T follicular helper cell (primary cell): ENCODE results near the gene EFCAB10.
"Not testable (repeated sequence)": the region's sequence is repeated elsewhere in the genome, so short reads cannot be mapped to it uniquely, and the experiment has no call there.

ENCODE experiments used
- DNase-seq: peaks from one replicate; pipeline ENCODE4 v3.0.0-alpha.2; 2020; ENCODE audit warnings: low read depth

Gene EFCAB10

DNA sequence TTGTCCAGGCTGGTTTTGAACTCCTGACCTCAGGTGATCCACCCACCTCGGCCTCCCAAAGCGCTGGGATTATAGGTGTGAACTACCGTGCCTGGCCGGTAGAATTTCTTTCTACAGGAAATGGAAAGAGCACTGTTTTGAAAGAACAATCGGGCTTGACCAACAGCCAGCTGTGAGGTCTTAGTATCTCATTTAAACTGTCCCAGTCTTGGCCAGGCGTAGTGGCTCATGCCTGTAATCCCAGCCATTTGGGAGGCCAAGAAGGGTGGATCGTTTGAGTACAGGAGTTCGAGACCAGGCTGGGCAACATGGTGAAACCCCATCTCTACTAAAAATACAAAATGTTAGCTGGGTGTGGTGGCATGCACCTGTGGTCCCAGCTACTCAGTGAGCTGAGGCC, 17.8 kb upstream of the EFCAB10 start:
- DNase-seq: not testable (repeated sequence)

DNA sequence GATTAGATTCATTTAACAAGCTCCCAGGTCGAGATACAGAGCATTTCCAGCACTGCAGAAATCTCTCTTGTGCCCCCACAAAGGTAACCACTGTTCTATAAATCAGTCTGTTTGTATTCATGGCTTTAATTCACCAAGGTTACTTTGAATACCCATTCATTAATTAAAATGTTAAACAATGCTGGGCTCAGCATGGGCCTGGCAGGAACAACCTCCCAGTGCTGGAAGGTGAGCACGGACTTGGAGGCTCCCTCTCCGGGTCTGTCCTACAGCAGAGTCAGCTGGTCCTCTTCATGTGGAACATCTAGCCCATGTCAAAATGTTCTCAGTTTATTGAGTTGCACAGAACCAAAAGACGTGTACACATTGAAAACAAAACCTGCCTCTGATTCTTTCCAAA, 15.6 kb upstream of the EFCAB10 start:
- no peak for DNase-seq

DNA sequence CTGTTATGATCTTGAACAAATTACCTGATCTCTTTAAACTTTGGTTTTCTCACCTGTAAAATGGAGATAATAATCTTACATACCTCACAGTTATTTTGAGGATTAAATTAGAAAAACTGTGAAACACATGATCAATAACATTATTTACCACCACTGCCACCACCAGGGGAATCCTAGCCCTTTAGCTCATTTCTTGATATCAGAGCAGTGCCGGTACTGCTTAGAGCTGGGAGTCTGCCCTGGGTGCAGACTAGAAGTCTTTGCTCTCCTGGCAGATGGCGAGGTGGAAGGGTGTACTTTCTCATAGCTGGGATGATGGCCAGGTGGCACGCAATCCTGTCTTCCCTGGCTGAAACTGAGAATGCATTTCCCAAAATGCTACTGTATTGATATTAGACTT, 12.7 kb upstream of the EFCAB10 start:
- no peak for DNase-seq

DNA sequence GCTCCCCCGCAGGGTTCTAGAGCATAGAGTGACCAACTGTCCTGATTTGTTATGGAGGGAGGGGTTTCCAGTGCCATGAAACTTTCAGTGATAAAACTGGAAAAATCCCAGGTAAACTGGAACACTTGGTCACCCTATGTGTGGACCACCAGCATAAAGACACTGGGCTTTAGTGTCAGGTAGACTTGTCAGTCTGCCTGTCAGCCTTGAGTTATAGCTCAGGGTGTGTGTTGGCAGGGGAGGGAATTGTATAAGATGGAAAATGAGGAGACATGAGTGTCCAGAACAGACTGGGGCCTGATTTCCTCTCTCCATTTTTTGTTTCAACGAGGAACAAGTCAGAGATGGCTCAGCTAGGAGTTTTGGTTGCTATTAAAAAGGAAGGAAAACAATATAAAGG, 10.2 kb upstream of the EFCAB10 start:
- no peak for DNase-seq

DNA sequence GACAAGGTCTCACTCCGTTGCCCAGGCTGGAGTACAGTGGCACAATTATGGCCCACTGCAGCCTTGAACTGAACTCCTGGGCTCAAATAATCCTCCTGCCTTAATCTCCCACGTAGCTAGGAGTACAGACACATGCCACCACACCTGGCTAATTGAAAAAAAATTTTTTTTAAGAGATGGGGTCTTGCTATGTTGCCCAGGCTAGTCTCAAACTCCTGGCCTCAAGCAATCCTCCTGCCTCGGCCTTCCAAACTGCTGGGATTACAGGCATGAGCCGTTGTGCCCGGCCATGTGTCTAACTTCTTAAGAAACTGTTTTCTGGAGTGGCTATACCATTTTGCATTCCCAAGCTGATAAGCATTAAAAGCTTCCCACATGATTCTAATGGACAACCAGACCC, 9.5 kb upstream of the EFCAB10 start:
- no peak for DNase-seq

DNA sequence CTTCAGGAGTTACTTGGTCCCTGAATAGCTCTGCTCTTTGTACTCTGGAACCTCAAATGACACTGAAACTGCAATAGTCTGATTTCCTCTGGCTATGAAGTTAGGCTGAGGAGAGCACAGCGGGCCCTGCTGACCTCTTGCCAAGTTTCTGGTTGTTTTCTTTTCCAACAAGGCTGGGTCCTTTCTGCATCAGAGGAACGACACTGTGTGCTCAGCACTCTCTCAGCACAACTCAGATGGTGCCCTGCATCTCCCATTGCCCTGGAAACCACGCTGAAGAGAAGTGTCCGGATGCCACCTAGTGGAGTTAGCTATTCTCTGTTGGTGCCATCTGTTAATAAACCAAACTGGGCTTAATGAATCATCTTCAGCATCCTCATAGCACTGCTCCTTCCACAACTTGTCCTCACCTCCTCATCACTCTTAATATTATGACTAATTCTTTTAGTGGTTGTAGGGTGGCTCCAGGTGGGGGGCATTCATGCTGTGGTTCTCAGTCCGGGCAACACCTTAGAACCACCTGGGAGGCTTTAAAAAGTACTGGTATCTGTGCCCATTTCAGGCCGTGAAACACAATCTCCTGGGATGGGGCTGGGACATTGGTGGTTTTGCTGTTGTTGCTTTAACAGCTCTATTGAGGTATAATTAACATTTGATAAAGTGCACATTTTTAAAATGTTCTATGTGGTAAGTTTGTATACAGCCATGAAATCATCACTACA, 8.2 kb upstream of the EFCAB10 start:
- DNase-seq: peak; percentile 12

DNA sequence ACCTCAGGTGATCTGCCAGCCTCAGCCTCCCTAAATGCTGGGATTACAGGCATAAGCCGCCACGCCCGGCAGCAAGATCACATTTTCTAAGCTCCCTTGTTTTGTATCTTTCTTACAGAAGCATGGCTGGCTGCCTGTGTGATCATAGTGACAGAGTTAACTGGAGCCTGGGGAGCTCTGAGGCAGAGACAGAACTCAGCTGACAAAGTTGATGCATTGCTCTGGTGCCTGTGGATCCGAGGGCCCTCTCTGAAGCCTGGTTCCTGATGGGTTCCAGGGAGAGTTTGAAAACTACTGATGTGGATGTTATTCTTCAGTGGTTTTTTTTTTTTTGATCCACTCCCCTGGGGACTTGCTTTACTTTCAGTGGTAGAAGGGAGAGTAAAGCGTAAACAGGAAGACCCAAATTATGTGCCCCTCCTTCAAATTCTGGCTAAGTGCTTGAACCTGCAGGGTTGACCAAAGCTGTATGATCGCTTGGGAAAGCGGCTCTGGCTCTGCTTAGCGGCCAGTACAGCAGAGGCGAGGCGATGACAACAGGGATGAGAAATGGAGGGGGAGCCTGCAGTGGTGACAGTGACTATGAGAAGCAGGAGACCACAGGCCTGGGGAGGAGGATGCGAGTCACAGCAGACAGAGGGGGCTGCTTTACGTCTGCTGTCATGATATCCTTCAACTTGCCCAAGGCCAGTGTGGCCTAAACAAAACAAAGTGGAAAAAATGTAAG, 6.8 kb upstream of the EFCAB10 start:
- DNase-seq: no peak

DNA sequence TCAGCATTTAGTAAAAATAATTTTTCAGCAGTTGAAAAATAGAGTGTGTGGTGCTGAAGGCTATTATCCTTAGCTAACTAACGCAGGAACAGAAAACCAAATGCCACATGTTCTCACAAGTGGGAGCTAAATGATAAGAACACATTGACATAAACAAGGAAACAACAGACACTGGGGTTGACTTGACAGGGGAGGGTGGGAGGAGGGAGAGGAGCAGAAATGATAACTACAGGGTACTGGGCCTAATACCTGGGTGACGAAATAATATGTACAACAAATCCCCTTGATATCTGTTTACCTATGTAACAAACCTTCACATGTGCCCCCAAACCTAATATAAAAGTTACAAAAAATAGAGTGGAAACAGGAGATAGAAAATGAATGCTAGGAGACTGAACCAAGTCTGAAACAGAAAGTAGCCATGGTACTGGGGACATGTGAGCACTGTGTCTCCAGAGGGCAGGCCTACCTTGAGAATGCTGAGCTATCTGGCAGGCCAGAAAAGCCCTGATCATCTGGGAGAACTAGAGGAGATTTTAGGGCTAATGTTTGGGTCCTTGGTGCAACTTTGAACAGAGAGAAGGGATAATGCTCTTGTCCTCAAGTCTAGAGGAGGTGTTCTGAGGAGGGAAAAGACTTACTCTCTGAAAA, 4.7 kb upstream of the EFCAB10 start:
- no peak for DNase-seq

DNA sequence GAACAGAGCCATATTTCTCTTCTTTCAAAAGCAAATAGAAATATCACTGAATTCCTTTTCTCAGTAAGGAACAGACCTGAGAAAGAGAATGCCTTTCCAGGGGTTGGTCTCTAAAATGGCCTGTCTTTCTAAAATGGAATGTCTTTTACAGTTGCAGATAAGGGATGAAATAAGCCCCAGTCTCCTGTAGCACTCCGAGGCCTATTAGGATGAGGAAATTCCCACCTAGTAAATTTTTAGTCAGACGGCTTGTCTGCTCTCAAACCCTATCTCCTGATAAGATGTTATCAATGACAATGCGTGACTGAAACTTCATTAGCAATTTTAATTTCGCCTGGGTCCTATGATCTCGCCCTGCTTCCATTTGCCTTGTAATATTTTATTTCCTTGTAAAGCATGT, 2.9 kb upstream of the EFCAB10 start:
- no peak for DNase-seq

DNA sequence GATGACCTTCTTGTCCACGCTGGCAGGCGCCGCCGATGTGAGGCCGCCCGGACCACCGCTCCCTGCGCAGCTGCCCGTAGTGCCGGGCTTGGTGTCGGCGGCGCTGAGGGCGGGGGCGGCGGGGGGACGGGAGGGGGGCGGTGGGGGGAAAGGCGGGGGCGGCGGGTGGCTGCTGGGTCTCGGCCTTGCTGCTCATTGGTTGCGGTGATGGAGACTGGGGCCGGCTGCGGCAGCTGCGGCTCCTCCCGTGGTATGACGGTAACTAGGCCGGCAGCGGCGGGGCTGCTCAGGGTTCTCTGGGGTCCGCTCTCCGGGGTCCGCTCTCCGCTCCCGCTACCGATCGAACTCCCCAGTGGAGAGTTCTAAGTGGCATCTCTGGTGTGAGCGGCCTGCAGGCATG, 1.8 kb upstream of the EFCAB10 start:
- DNase-seq: no peak

DNA sequence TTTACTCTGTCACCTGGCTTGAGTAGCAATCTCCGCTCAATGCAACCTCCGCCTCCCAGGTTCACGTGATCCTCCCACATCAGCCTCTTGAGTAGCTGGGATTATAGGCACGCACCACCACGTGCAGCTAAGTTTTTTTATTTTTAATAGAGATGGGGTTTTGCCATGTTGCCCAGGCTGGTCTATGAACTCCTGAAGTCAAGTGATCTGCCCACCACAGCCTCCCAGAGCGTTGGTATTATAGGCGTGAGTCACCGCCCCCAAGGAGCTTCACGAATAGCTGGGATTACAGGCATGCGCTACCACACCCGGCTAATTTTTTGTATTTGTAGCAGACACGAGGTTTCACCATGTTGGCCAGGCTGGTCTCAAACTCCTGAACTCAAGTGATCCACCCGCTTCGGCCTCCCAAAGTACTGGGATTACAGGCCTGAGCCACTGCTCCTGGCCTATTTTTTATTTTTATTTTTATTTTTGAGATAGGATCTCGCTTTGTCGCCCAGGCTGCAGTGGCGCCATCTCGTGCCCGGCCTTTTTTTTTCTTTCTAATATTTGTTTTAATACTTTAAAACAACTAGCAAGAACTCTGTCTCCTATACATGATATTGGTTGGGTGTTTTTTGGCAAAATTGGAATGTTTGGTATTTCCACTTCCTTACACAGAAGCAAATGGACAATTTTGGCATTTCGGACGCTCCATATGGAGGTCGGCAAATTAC, 1.1 kb downstream of the EFCAB10 start:
- no peak for DNase-seq

DNA sequence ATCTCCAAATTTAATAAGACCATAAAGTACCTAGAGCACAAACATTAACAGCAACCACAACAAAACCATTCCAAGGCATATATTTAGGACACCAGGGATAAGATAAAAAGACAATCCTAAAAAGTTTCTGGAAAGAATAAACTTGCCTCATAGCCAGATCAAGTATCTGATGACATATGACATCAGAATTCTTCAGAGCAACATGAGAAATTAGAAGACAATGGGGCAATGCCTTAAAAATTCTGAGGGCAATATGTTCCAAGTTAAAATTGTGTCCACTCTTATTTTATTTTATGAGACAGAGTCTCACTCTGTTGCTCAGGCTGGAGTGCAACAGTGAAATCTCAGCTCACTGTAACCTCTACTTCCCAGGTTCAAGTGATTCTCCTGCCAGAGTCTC, 2.8 kb downstream of the EFCAB10 start:
- no peak for DNase-seq

DNA sequence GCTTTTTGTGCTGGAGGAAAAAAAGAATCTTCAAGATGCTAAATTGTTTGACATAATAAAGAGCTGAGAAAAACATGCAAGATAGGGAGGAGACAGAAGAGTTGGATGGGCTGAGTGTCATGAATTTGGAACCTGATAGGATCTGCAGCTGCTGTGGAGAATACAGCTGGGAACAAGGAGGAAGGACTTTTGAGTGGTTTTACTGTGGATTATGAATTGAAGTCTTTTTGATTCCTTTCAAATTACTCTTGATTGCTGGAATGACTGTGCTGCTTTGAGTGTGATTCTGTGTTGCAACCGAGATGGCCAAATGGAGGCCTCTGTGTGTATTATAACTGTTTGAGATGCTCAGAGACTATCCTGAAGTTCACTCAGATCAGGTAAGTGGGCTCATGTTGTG, 4.0 kb downstream of the EFCAB10 start:
- DNase-seq: no peak

DNA sequence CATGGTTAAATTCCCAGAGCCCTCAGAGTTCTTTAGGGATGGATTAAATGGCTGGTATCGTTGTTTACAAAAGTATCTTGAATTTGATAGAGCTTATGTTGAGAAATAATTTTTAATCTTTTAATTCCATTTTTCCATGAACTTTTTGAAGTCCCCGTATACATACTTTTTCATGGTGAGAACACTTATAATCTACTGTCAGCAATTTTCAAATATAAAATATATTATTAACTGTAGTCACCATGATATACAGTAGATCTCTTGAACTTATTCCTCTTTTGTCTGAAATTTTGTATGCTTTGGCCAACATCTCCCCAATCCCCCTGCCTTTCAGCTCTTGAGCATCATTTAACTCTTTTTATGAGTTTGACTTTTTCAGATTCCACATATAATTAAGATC, 9.4 kb downstream of the EFCAB10 start:
- DNase-seq: no peak

DNA sequence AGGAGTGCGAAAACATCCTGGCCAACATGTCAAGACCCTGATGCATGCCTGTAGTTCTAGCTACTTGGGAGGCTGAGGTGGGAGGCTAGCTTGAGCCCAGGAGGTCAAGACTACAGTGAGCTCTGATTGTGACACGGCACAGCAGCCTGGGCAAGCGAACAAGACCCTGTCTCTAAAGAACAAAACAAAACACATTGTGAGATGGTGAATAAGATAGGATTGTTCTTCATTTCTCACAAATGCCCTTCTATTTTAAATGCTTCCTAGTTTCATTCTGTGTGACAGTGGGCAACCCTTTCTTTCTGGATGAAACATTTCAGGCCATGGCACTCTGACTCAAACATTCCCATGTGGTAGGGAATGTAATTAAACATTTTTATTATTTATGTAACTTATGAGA, 13.5 kb downstream of the EFCAB10 start:
- DNase-seq: no peak

DNA sequence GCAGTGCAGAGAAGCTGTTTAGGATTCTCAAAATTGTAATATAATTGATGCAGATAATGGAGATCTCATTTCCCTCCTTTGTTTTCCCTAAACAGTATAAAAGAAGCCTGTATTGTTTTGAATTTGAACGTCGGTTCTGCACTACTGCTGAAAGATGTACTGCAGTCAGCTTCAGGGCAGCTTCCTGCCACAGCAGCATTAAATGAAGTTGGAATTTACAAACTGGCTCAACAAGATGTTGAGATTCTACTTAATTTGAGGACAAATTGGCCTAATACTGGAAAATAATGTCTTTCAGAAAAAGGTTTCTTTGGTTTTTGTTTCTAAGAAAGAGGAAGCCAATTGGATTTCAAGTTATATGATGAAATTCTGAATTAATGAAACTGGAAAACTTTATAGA, 14.3 kb downstream of the EFCAB10 start:
- no peak for DNase-seq

DNA sequence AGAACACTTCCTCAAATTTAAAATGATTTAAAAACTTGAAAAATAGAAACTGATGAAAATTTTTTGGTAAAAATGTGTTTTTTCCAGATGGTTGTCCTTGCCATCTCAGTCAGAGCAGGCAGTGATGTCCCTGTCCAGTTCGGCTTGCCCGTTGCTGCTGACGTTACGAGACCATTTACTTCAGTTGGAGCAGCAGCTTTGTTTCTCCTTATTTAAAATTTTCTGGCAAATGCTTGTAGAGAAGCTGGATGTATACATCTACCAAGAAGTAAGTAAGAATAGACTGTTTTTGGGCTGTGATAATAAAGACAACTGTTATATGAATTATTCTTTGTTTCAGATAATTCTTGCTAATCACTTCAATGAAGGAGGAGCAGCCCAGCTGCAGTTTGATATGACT, 16.1 kb downstream of the EFCAB10 start:
- no peak for DNase-seq

DNA sequence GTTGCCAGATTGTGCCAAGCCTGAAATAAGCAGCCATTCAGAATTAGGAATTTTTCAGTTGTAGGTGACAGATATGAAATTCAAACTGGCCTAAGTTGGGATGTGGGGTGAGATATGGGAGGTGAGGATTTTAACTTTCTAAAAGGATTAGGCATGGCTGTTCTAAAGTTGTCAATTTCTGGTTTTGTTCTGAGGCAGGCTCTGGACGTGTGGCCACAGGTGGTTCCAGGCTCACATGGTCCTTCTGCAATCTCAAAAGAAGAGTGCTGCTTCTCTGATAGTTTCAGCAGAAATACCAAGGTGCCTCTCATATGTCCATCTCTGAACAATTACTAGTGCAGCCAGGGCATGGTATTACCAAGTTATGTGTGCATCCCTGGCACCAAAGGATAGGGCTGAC, 21.4 kb downstream of the EFCAB10 start:
- DNase-seq: no peak

DNA sequence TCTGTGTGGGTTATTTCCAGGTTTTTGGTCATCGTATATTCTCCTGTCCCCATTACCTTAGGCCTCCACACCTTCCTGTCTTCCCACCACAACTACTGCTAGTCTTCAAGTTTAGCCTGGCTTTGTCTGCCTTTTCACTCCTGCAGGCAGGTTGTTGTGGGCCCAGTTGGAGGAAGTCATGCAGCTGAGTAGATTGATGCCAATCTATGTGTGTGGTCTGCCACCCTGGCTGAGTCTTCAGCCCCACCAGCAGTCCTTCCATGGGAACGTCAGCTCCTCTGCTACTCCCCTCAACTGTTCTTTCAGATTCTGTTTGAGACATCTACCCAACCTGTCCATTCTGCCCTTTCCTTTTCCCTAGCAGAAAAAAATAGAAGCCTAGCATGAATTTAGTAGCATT, 43.0 kb downstream of the EFCAB10 start:
- DNase-seq: no peak

DNA sequence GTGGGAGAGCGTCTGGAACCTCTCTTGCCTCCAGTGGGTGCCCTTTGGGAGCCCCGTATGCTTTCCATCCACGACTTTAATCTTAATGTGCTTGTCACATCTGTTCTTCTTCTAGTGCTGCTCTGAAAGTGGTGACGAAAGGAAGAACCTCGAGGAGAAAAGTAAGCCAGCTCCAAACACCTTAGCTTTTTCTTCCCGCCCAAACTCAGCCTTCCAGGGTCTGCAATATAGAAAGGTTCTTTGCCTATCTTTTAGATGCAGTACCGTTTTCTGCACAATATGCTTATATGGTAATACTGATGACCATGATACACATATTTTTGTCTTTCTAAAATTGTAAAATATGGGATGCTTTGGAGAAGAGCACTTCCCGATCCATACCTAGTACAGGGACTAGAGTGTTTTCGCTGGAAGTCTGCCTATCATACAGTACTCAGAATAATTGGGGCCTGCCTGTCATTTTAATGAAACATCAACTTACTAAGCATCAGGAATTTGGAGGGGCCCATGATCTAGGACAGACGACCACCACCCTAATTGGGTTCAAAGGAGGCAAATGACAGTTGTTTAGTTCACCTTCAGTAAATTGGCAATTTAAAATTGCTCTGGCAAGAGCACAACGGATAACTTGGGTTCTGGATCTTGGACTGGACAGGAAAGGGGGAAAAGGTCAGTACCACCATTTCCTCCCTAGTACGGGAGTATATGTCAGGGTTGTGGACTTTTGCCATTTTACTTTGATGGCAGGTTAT, 48.4 kb downstream of the EFCAB10 start:
- DNase-seq: no peak

DNA sequence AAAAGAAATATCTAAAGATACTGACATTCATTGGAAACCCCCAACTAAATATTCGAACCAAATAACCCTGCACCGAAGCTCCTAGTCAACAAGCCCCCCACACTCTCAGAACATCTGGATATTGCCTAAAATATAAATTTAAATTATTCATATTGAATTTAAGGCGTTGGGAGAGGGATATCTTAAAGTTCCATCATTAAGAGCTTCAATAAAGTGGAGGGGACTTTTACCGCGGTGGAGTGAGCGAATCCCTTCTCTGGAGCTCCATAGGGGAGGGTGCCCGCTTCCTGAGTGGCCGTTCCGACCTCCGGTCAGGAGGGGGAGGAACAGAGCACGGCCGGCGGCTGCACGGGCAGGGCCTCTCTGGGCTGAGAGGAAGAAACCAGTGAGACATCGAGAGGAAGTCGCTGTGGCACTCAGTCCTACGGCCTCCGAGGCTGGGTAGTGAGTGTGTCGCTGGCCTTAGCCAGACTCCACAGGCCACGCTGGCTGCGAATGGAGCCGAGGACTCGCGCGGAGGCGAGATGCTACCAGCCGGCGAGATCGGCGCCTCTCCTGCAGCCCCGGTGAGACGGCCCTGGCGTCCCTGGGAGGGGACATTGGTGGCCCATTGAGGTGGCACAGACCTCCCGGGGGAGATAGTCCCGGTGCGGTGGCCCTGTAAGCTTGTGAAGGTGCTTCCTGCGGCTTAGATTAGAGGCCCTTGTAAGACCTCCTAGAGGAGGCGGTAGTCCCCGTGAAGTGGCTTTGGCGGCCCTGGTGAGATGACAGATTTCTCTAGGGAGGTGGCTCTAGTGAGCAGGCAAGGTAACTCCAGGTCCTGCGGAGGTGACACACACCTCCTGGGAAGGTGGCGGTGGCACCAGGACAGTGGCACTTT, 49.3 kb downstream of the EFCAB10 start, which contains the start of gene RINT1:
Gene RINT1 (plus strand): TSS at position 410 of the 880 bp plus-strand sequence. CDS start 115 bp downstream, at position 525.
- peak; percentile 74 for DNase-seq
